WTC11 (cell line): ENCODE data around the gene OVOL2. TPM values are rescaled to one million over a fixed set of nuclear protein-coding genes. Genes with fewer than 3 reads are reported as not detected.

ENCODE experiments used
- ATAC-seq: fragments of 200-7000 bp; cut with Tn5 transposase; 2 replicates; pipeline ENCODE4 v1.10.0; 2021; ENCODE audit warnings: mild to moderate bottlenecking, moderate library complexity
- CTCF ChIA-PET: fragments of 300-600 bp; sonication (Branson Sonifier 250); formaldehyde crosslinking; loops from one replicate; lab custom pipeline; 2021; ENCODE audit warnings: antibody characterized with exemption; lab: Charles Lee
- POLR2A ChIA-PET: fragments of 350-600 bp; sonication (Branson Sonifier 250); formaldehyde crosslinking; loops from one replicate; lab custom pipeline; 2021; ENCODE audit warnings: antibody characterized with exemption; lab: Charles Lee
- DNase-seq: peaks from one replicate; pipeline ENCODE4 v3.0.0; 2021; ENCODE audit warnings: low spot score
- H3K27ac Mint-ChIP-seq: 2 replicates; pipeline ENCODE4 v1.8.0; 2021; ENCODE audit warnings: mixed read lengths
- H3K27me3 Mint-ChIP-seq: 2 replicates; pipeline ENCODE4 v1.8.0; 2021; ENCODE audit warnings: low read depth, mild to moderate bottlenecking, moderate library complexity, mixed read lengths
- H3K36me3 Mint-ChIP-seq: 2 replicates; pipeline ENCODE4 v1.8.0; 2021; ENCODE audit warnings: mixed read lengths
- H3K4me1 Mint-ChIP-seq: 2 replicates; pipeline ENCODE4 v1.8.0; 2022; ENCODE audit warnings: mixed read lengths
- H3K4me3 Mint-ChIP-seq: 2 replicates; pipeline ENCODE4 v1.8.0; 2021; ENCODE audit warnings: mild to moderate bottlenecking, moderate library complexity, mixed read lengths
- H3K9me3 Mint-ChIP-seq: 2 replicates; pipeline ENCODE4 v1.8.0; 2021; ENCODE audit warnings: mixed read lengths
- ESRRA ChIP-seq: sonication (generic); formaldehyde crosslinking; IDR thresholded peaks from 2 replicates; pipeline ENCODE4 v1.8.1; 2022; ENCODE audit warnings: mild to moderate bottlenecking, missing genetic modification reagents, borderline replicate concordance
- HMGA2 ChIP-seq: fragments of 250-450 bp; sonication (Bioruptor Pico); IDR thresholded peaks from 2 replicates; pipeline ENCODE4 v1.4.0; 2021; ENCODE audit warnings: mild to moderate bottlenecking, moderate library complexity
- NR2C2 ChIP-seq: sonication (generic); formaldehyde crosslinking; IDR thresholded peaks from 2 replicates; pipeline ENCODE4 v1.8.0; 2022; ENCODE audit warnings: mild to moderate bottlenecking, missing genetic modification reagents
- OVOL2 ChIP-seq: fragments of 250-450 bp; sonication (Bioruptor Pico); IDR thresholded peaks from 2 replicates; pipeline ENCODE4 v1.9.0; 2021; ENCODE audit warnings: mild to moderate bottlenecking, borderline replicate concordance
- PRRX2 ChIP-seq: fragments of 250-450 bp; sonication (Bioruptor Pico); IDR thresholded peaks from 2 replicates; pipeline ENCODE4 v1.8.0; 2021; ENCODE audit warnings: mild to moderate bottlenecking
- RORB ChIP-seq: fragments of 250-450 bp; sonication (Bioruptor Pico); IDR thresholded peaks from 2 replicates; pipeline ENCODE4 v1.9.0; 2021; ENCODE audit warnings: mild to moderate bottlenecking
- TCF7 ChIP-seq: sonication (generic); formaldehyde crosslinking; IDR thresholded peaks from 2 replicates; pipeline ENCODE4 v1.8.0; 2022; ENCODE audit warnings: mild to moderate bottlenecking, low read depth, missing genetic modification reagents, moderate library complexity
- TP53 ChIP-seq: sonication (generic); formaldehyde crosslinking; IDR thresholded peaks from 2 replicates; pipeline ENCODE4 v1.8.1; 2023; ENCODE audit warnings: mild to moderate bottlenecking, missing genetic modification reagents
- ZNF232 ChIP-seq: sonication (generic); formaldehyde crosslinking; IDR thresholded peaks from 2 replicates; pipeline ENCODE4 v1.8.0; 2022; ENCODE audit warnings: mild to moderate bottlenecking, missing genetic modification reagents
- ZNF423 ChIP-seq: fragments of 250-450 bp; sonication (Bioruptor Pico); IDR thresholded peaks from 2 replicates; pipeline ENCODE4 v2.1.2; 2022; ENCODE audit warnings: mild to moderate bottlenecking, moderate library complexity
- total RNA-seq: library from RNA; stranded (reverse); gene quantifications from 3 replicates; pipeline ENCODE4 v1.2.3, GENCODE V29; 2021
- TF ChIP-seq, protein P1 (sequence below): sonication (generic); formaldehyde crosslinking; IDR thresholded peaks from 2 replicates; pipeline ENCODE4 v1.8.1; 2022; ENCODE audit warnings: missing genetic modification reagents, borderline replicate concordance
- TF ChIP-seq, protein P2 (sequence below): fragments of 250-450 bp; sonication (Bioruptor Pico); conservative IDR thresholded peaks from 2 replicates; pipeline ENCODE4 v1.9.0; 2021; ENCODE audit warnings: mild to moderate bottlenecking
- TF ChIP-seq, protein P3 (sequence below): fragments of 250-450 bp; sonication (Bioruptor Pico); IDR thresholded peaks from 2 replicates; pipeline ENCODE4 v2.1.2; 2022; ENCODE audit warnings: mild to moderate bottlenecking, moderate library complexity
- TF ChIP-seq, protein P4 (sequence below): sonication (generic); formaldehyde crosslinking; IDR thresholded peaks from 2 replicates; pipeline ENCODE4 v1.8.1; 2023; ENCODE audit warnings: mild to moderate bottlenecking, missing genetic modification reagents, borderline replicate concordance
- TF ChIP-seq, protein P5 (sequence below): sonication (generic); formaldehyde crosslinking; IDR thresholded peaks from 2 replicates; pipeline ENCODE4 v1.8.1; 2022; ENCODE audit warnings: mild to moderate bottlenecking, moderate library complexity, missing genetic modification reagents
- TF ChIP-seq, protein P6 (sequence below): sonication (generic); formaldehyde crosslinking; IDR thresholded peaks from 2 replicates; pipeline ENCODE4 v1.8.1; 2022; ENCODE audit warnings: low read depth, missing genetic modification reagents, borderline replicate concordance
- TF ChIP-seq, protein P7 (sequence below): sonication (generic); formaldehyde crosslinking; conservative IDR thresholded peaks from 2 replicates; pipeline ENCODE4 v1.8.1; 2022; ENCODE audit warnings: mild to moderate bottlenecking, missing genetic modification reagents
- TF ChIP-seq, protein P8 (sequence below): sonication (generic); formaldehyde crosslinking; IDR thresholded peaks from 2 replicates; pipeline ENCODE4 v1.8.0; 2022; ENCODE audit warnings: mild to moderate bottlenecking, missing genetic modification reagents
- TF ChIP-seq, protein P9 (sequence below): sonication (generic); formaldehyde crosslinking; IDR thresholded peaks from 2 replicates; pipeline ENCODE4 v1.8.1; 2023; ENCODE audit warnings: mild to moderate bottlenecking, missing genetic modification reagents
- TF ChIP-seq, protein P10 (sequence below): sonication (generic); formaldehyde crosslinking; IDR thresholded peaks from 2 replicates; pipeline ENCODE4 v1.8.0; 2022; ENCODE audit warnings: mild to moderate bottlenecking, missing genetic modification reagents

The OVOL2 gene
- total RNA-seq, 1 experiment from 2014 or later, result 9.8 TPM

DNA sequence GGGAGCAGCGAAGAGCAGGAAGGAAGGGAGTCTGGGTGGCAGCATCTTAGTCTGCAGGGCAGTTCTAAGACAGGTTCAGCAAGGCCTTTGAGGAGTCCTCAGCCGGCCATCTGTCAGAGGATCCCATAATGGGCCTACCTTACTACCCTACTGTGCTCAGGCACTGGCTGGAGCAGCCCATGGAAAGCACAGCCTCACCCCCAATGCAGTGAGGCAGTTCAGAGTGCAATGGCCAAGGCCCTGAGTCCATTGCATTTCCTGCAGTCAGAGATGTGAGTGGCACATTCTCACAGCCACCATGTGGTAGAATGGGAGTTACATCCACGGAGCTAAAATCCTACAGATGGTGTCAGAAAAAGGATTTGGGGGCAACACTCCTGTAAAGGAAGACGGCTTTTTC lies 19.4 kb upstream of the OVOL2 start:
- Mint-ChIP-seq H3K27me3 (peaks cover 4% of the 10 kb centered on the region), H3K27ac (no peak overlapping the region), H3K9me3 (no peaks in the 10 kb centered on the region), H3K4me3 (no peak overlapping the region), H3K36me3 (no peaks in the 10 kb centered on the region), H3K4me1 (no peaks in the 10 kb centered on the region)
- CTCF ChIA-PET, result no interaction called here
- POLR2A ChIA-PET, result no interaction called here
- peak; percentile 56 for ATAC-seq
- DNase-seq, result no peak
- TF ChIP-seq, protein P1, sequence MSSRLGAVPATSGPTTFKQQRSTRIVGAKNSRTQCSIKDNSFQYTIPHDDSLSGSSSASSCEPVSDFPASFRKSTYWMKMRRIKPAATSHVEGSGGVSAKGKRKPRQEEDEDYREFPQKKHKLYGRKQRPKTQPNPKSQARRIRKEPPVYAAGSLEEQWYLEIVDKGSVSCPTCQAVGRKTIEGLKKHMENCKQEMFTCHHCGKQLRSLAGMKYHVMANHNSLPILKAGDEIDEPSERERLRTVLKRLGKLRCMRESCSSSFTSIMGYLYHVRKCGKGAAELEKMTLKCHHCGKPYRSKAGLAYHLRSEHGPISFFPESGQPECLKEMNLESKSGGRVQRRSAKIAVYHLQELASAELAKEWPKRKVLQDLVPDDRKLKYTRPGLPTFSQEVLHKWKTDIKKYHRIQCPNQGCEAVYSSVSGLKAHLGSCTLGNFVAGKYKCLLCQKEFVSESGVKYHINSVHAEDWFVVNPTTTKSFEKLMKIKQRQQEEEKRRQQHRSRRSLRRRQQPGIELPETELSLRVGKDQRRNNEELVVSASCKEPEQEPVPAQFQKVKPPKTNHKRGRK (CRISPR knock-in tag), result no peak
- TF ChIP-seq RORB, result no peak
- TF ChIP-seq PRRX2 (CRISPR knock-in tag), result no peak
- no peak for TF ChIP-seq ZNF423
- no peak for TF ChIP-seq ESRRA

DNA sequence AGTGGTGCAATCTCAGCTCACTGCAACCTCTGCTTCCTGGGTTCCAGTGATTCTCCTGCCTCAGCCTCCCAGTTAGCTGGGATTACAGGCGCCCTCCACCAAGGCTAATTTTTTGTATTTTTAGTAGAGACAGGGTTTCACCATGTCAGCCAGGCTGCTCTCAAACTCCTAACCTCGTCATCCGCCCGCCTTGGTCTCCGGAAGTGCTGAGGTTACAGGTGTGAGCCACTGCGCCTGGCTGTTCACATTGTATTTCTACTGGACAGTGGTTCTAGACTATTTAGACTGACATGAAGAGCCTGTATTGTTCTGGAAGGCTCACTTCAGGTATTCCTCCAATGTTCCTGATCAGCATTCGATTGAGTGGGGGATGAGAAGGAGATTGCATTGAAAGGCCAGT lies 14.8 kb upstream of the OVOL2 start:
- no peak for DNase-seq
- POLR2A ChIA-PET, result no interaction called here
- ATAC-seq, result no peak
- H3K9me3 Mint-ChIP-seq, result no peaks in the 10 kb centered on the region
- CTCF ChIA-PET, result no interaction called here
- no peak overlapping the region for H3K27ac Mint-ChIP-seq
- peaks cover 4% of the 10 kb centered on the region for H3K27me3 Mint-ChIP-seq
- no peaks in the 10 kb centered on the region for H3K36me3 Mint-ChIP-seq
- no peak overlapping the region for H3K4me3 Mint-ChIP-seq
- no peaks in the 10 kb centered on the region for H3K4me1 Mint-ChIP-seq
- TF ChIP-seq OVOL2 (CRISPR knock-in tag), result no peak
- TF ChIP-seq, protein P2, sequence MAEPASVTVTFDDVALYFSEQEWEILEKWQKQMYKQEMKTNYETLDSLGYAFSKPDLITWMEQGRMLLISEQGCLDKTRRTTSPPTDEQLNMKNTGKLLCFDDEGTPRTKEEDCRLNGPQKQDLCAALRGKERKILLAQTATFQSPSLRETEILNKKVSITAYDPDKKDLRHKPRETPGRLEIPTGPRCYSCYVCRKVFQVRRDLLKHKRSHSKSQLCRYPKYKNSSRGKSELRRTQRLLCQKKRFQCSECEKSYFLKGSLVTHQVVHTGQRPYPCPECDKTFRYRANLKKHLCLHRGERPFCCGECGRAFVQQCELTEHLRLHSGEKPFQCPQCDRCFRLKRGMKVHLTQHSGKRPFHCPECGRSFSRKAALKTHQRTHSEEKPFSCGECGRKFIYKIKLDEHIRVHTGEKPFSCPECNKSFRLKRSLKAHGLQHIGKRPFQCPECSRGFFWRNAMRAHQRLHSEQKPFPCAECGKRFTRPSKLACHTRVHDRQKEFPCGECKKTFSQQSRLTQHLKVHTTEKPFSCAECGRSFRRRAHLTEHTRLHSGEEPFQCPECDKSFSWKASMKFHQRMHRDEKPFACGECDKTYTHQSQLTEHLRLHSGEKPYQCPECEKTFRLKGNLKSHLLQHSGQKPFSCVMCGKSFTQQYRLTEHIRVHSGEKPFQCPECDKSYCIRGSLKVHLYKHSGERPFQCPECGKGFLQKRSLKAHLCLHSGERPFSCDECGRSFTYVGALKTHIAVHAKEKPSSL (CRISPR knock-in tag), result no peak
- TF ChIP-seq, protein P3, sequence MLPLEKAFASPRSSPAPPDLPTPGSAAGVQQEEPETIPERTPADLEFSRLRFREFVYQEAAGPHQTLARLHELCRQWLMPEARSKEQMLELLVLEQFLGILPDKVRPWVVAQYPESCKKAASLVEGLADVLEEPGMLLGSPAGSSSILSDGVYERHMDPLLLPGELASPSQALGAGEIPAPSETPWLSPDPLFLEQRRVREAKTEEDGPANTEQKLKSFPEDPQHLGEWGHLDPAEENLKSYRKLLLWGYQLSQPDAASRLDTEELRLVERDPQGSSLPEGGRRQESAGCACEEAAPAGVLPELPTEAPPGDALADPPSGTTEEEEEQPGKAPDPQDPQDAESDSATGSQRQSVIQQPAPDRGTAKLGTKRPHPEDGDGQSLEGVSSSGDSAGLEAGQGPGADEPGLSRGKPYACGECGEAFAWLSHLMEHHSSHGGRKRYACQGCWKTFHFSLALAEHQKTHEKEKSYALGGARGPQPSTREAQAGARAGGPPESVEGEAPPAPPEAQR (CRISPR knock-in tag), result no peak
- no peak for TF ChIP-seq TP53 (CRISPR knock-in tag)
- TF ChIP-seq HMGA2 (CRISPR knock-in tag), result no peak
- TF ChIP-seq, protein P4, sequence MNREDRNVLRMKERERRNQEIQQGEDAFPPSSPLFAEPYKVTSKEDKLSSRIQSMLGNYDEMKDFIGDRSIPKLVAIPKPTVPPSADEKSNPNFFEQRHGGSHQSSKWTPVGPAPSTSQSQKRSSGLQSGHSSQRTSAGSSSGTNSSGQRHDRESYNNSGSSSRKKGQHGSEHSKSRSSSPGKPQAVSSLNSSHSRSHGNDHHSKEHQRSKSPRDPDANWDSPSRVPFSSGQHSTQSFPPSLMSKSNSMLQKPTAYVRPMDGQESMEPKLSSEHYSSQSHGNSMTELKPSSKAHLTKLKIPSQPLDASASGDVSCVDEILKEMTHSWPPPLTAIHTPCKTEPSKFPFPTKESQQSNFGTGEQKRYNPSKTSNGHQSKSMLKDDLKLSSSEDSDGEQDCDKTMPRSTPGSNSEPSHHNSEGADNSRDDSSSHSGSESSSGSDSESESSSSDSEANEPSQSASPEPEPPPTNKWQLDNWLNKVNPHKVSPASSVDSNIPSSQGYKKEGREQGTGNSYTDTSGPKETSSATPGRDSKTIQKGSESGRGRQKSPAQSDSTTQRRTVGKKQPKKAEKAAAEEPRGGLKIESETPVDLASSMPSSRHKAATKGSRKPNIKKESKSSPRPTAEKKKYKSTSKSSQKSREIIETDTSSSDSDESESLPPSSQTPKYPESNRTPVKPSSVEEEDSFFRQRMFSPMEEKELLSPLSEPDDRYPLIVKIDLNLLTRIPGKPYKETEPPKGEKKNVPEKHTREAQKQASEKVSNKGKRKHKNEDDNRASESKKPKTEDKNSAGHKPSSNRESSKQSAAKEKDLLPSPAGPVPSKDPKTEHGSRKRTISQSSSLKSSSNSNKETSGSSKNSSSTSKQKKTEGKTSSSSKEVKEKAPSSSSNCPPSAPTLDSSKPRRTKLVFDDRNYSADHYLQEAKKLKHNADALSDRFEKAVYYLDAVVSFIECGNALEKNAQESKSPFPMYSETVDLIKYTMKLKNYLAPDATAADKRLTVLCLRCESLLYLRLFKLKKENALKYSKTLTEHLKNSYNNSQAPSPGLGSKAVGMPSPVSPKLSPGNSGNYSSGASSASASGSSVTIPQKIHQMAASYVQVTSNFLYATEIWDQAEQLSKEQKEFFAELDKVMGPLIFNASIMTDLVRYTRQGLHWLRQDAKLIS (CRISPR knock-in tag), result no peak
- TF ChIP-seq, protein P5, sequence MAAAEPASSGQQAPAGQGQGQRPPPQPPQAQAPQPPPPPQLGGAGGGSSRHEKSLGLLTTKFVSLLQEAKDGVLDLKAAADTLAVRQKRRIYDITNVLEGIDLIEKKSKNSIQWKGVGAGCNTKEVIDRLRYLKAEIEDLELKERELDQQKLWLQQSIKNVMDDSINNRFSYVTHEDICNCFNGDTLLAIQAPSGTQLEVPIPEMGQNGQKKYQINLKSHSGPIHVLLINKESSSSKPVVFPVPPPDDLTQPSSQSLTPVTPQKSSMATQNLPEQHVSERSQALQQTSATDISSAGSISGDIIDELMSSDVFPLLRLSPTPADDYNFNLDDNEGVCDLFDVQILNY (CRISPR knock-in tag), result no peak
- TF ChIP-seq, protein P6, sequence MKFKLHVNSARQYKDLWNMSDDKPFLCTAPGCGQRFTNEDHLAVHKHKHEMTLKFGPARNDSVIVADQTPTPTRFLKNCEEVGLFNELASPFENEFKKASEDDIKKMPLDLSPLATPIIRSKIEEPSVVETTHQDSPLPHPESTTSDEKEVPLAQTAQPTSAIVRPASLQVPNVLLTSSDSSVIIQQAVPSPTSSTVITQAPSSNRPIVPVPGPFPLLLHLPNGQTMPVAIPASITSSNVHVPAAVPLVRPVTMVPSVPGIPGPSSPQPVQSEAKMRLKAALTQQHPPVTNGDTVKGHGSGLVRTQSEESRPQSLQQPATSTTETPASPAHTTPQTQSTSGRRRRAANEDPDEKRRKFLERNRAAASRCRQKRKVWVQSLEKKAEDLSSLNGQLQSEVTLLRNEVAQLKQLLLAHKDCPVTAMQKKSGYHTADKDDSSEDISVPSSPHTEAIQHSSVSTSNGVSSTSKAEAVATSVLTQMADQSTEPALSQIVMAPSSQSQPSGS (CRISPR knock-in tag), result no peak
- TF ChIP-seq TCF7 (CRISPR knock-in tag), result no peak
- TF ChIP-seq, protein P7, sequence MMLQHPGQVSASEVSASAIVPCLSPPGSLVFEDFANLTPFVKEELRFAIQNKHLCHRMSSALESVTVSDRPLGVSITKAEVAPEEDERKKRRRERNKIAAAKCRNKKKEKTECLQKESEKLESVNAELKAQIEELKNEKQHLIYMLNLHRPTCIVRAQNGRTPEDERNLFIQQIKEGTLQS (CRISPR knock-in tag), result no peak
- no peak for TF ChIP-seq NR2C2
- TF ChIP-seq, protein P8, sequence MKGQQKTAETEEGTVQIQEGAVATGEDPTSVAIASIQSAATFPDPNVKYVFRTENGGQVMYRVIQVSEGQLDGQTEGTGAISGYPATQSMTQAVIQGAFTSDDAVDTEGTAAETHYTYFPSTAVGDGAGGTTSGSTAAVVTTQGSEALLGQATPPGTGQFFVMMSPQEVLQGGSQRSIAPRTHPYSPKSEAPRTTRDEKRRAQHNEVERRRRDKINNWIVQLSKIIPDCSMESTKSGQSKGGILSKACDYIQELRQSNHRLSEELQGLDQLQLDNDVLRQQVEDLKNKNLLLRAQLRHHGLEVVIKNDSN (CRISPR knock-in tag), result no peak
- TF ChIP-seq, protein P9, sequence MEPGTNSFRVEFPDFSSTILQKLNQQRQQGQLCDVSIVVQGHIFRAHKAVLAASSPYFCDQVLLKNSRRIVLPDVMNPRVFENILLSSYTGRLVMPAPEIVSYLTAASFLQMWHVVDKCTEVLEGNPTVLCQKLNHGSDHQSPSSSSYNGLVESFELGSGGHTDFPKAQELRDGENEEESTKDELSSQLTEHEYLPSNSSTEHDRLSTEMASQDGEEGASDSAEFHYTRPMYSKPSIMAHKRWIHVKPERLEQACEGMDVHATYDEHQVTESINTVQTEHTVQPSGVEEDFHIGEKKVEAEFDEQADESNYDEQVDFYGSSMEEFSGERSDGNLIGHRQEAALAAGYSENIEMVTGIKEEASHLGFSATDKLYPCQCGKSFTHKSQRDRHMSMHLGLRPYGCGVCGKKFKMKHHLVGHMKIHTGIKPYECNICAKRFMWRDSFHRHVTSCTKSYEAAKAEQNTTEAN, result no peak
- no peak for TF ChIP-seq ZNF232 (CRISPR knock-in tag)
- TF ChIP-seq, protein P10, sequence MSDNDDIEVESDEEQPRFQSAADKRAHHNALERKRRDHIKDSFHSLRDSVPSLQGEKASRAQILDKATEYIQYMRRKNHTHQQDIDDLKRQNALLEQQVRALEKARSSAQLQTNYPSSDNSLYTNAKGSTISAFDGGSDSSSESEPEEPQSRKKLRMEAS, result no peak
